Measurements from ENCODE around the gene FAM216A. TPM values are rescaled to one million over a fixed set of nuclear protein-coding genes. Genes with fewer than 3 reads are reported as not detected.
"Not testable (repeated sequence)": the region's sequence is repeated elsewhere in the genome, so short reads cannot be mapped to it uniquely, and the experiment has no call there.

Gene FAM216A, protein sequence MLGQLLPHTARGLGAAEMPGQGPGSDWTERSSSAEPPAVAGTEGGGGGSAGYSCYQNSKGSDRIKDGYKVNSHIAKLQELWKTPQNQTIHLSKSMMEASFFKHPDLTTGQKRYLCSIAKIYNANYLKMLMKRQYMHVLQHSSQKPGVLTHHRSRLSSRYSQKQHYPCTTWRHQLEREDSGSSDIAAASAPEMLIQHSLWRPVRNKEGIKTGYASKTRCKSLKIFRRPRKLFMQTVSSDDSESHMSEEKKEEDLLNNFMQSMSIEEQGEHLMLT
- total RNA-seq: 1 to 10 TPM; 5.5 to 7.4 TPM
- 12.0 TPM for polyA plus RNA-seq (2013, experiment 1 of 2)
- 8.3 TPM for polyA plus RNA-seq (2013, experiment 2 of 2)
- 3.4 to 76.1 (median 15.9) reads per million in 172 experiments for total RNA-seq

DNA sequence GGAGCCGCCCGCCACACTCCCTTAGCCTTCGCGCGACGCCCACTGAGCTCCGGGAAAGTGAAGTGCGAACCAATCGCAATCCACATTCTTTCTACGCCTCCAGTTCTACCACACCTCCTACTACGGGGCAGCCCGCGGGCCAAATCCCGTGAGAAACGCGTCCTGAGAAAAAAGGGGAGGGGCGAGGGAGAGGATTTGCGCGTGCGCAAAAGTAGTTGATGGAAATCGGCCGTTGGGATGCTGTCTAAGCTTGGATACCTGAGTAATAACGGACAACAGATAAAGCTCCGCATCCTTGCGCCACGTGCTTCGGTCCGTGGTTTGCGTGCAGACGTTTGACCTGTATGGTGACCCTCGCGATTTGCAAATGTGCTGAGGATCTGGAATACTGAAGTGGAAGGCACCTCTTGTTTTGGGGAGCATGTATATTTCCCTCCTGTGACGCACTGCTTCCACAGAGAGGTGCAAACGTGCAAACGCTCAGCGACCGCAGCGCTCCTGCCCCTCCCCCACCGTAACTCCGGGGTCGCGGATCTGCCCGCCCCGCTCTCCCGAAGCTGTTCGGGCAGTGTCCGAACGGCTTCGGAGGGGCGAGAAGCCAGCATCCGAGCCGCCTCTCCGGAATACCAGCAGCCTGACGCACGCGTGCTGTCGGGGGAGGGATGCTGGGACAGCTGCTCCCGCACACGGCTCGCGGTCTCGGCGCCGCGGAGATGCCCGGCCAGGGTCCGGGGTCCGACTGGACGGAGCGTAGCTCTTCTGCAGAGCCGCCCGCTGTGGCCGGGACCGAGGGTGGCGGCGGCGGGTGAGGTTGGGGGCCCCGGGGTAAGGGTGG lies at the start of gene FAM216A, which contains the start of gene GPN3:
FAM216A (plus strand) TSS at position 632 of the 835 bp plus-strand sequence; CDS start at position 663, 31 bp downstream.
GPN3 (minus strand) TSS at position 44 of the 835 bp plus-strand sequence. CDS start 54 bp downstream, outside the sequence.
- POLR2A ChIA-PET: interaction anchor here (0.6 to 4.9 kb wide), 48 partner anchors 11 to 1641 kb away, joined by 3 to 117 read pairs (median 5); partner anchors contain the start of genes ANAPC7, ANKRD13A, ARPC3 and HVCN1
- H3K36me3 Mint-ChIP-seq (ENCODE audit: low read depth): peaks cover 23% of the 10 kb centered on the region

DNA sequence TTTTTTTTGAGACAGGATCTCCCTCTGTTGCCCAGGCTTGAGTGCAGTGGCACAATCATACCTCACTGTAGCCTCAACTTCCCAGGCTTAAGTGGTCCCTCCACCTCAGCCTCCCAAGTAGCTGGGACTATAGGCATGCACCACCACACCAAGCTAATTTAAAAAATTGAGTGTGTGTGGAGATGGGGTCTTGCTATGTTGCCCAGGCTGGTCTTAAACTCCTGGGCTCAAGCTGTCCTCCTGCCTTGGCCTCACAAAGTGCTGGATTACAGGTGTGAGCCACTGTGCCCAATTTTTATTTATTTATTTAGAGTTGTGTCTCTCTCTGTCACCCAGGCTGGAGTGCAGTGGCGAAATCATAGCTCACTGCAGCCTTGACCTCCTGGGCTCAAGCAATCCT lies 48.0 kb upstream of the FAM216A start:
- H3K4me1 Mint-ChIP-seq (ENCODE audit: low read depth); H3K36me3 ChIP-seq (ENCODE audit: insufficient read depth, low read length); H3K27me3 ChIP-seq (ENCODE audit: control insufficient read depth in 1 of 2, insufficient read depth in 2 of 2, low read length in 2 of 2); H3K27ac ChIP-seq (ENCODE audit: low read depth in 1 of 2, low read length in 2 of 2); H3K4me3 Mint-ChIP-seq; H3K9me3 Mint-ChIP-seq; H3K36me3 Mint-ChIP-seq (ENCODE audit: low read depth); ATAC-seq (ENCODE audit: poor library complexity); POLR2A ChIA-PET; H3K4me1 ChIP-seq (ENCODE audit: insufficient read depth, low read length); H3K9me3 ChIP-seq (ENCODE audit: control insufficient read depth in 1 of 2, insufficient read depth in 1 of 2, low read length in 2 of 2); H3K27ac Mint-ChIP-seq; H3K27me3 Mint-ChIP-seq; intact Hi-C loops (cut with DNase I, micrococcal nuclease); H3K4me3 ChIP-seq (ENCODE audit: low read length); DNase-seq: not testable (repeated sequence)
- CTCF ChIA-PET: interaction anchor here (3.2 kb wide), 1 partner anchor 11 kb away, joined by 19 read pairs; no protein-coding TSS in a partner anchor

More for the DNA sequence above, at the start of gene FAM216A, which contains the start of gene GPN3:
- CTCF ChIA-PET: interaction anchor here (0.6 to 7.4 kb wide), 36 partner anchors 11 to 469 kb away, joined by 3 to 98 read pairs (median 4); partner anchors contain the start of genes ANAPC7, ANKRD13A, ARPC3 and RAD9B
- Mint-ChIP-seq H3K9me3 (no peaks in the 10 kb centered on the region), H3K4me1 (ENCODE audit: low read depth) (peaks cover 33% of the 10 kb centered on the region), H3K27ac (peak within 1 kb of the TSS; percentile 88), H3K4me3 (peak within 1 kb of the TSS; percentile 97), H3K27me3 (no peaks in the 10 kb centered on the region)
- intact Hi-C loops (cut with DNase I, micrococcal nuclease): loop anchor here (1.0 to 2.0 kb wide), 7 partner anchors 18 to 230 kb away; partner anchors contain the start of genes ARPC3 (in 1 of the 2), RAD9B (in 1 of the 2) and VPS29 (in 1 of the 2)
- H3K27ac ChIP-seq (ENCODE audit: low read depth in 1 of 2, low read length in 2 of 2): peak within 1 kb of the TSS; percentile 66 to 92
- TF ChIP-seq, protein P1, sequence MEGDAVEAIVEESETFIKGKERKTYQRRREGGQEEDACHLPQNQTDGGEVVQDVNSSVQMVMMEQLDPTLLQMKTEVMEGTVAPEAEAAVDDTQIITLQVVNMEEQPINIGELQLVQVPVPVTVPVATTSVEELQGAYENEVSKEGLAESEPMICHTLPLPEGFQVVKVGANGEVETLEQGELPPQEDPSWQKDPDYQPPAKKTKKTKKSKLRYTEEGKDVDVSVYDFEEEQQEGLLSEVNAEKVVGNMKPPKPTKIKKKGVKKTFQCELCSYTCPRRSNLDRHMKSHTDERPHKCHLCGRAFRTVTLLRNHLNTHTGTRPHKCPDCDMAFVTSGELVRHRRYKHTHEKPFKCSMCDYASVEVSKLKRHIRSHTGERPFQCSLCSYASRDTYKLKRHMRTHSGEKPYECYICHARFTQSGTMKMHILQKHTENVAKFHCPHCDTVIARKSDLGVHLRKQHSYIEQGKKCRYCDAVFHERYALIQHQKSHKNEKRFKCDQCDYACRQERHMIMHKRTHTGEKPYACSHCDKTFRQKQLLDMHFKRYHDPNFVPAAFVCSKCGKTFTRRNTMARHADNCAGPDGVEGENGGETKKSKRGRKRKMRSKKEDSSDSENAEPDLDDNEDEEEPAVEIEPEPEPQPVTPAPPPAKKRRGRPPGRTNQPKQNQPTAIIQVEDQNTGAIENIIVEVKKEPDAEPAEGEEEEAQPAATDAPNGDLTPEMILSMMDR (IDR thresholded peaks at IDR 0.05): no peak
- H3K9me3 ChIP-seq (ENCODE audit: control insufficient read depth in 1 of 2, insufficient read depth in 1 of 2, low read length in 2 of 2): no peaks in the 10 kb centered on the region
- DNase-seq (peak; percentile 88 to 97 (median 92)), ATAC-seq (ENCODE audit: poor library complexity) (peak; percentile 89)
- H3K27me3 ChIP-seq (ENCODE audit: control insufficient read depth in 1 of 2, insufficient read depth in 2 of 2, low read length in 2 of 2): no peaks in the 10 kb centered on the region
- peaks cover 29% of the 10 kb centered on the region for H3K4me1 ChIP-seq (ENCODE audit: insufficient read depth, low read length)
- H3K4me3 ChIP-seq (ENCODE audit: low read length): peak within 1 kb of the TSS; percentile 72
- H3K36me3 ChIP-seq (ENCODE audit: insufficient read depth, low read length): peaks cover 14% of the 10 kb centered on the region

DNA sequence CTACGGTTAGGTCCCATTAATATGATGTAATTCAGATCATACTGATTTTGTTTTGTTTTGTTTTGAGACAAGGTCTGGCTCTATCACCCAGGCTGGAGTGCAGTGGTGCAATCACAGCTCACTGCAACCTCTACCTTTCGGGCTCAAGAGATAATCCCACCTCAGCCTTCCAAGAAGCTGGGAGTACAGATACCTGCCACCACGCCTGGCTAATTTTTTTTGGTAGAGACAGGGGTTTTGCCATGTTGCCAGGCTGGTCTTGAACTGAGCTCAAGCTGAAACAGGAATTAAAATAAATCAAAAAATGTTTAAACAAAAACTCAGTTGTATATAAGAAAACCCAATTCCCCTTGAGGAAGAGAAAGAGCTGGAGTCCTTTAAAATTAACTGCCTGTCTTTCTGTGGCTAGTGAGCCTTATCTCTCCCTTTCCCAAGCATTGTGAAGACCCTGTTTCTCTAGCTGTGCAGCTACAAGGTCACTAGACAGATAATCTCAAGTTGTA lies 47.4 kb upstream of the FAM216A start:
- H3K4me1 ChIP-seq (ENCODE audit: insufficient read depth, low read length): no peaks in the 10 kb centered on the region
- Mint-ChIP-seq H3K27me3 (peaks cover 4% of the 10 kb centered on the region), H3K4me1 (ENCODE audit: low read depth) (no peaks in the 10 kb centered on the region), H3K27ac (no peak overlapping the region), H3K4me3 (no peak overlapping the region), H3K9me3 (no peaks in the 10 kb centered on the region), H3K36me3 (ENCODE audit: low read depth) (no peaks in the 10 kb centered on the region)
- no peaks in the 10 kb centered on the region for H3K9me3 ChIP-seq (ENCODE audit: control insufficient read depth in 1 of 2, insufficient read depth in 1 of 2, low read length in 2 of 2)
- H3K4me3 ChIP-seq (ENCODE audit: low read length): no peak overlapping the region
- DNase-seq: no peak
- CTCF ChIA-PET: interaction anchor here (3.2 kb wide), 1 partner anchor 10 kb away, joined by 19 read pairs; no protein-coding TSS in a partner anchor
- POLR2A ChIA-PET: no interaction called here
- no peak overlapping the region for H3K27ac ChIP-seq (ENCODE audit: low read depth in 1 of 2, low read length in 2 of 2)
- ATAC-seq (ENCODE audit: poor library complexity): no peak
- intact Hi-C loops (cut with DNase I, micrococcal nuclease): no loop called here
- no peaks in the 10 kb centered on the region for H3K36me3 ChIP-seq (ENCODE audit: insufficient read depth, low read length)
- TF ChIP-seq, protein P1 (IDR thresholded peaks at IDR 0.05): no peak
- H3K27me3 ChIP-seq (ENCODE audit: control insufficient read depth in 1 of 2, insufficient read depth in 2 of 2, low read length in 2 of 2): no peaks in the 10 kb centered on the region

Measured in CD4-positive, alpha-beta T cell (primary cell).